ENCODE results near the gene SMARCD2. TPM values are rescaled to one million over a fixed set of nuclear protein-coding genes. Genes with fewer than 3 reads are reported as not detected.
A peak's percentile ranks its signal among the peaks of the same experiment; 100 is the strongest.
"Not testable (repeated sequence)": the region's sequence is repeated elsewhere in the genome, so short reads cannot be mapped to it uniquely, and the experiment has no call there.

Gene SMARCD2
- polyA plus RNA-seq, 1 experiment = 80.0 TPM

GRCh38 chr17:63843910-63844677 lies 1.6 kb upstream of the SMARCD2 start:
- POLR2A ChIA-PET = interaction anchor here (0.6 kb wide), 1 partner anchor 16 kb away, joined by 6 read pairs; no protein-coding TSS in a partner anchor

GRCh38 chr17:63843387-63843888 lies 953 bp upstream of the SMARCD2 start:
- POLR2A ChIA-PET = interaction anchor here (0.6 kb wide), 1 partner anchor 15 kb away, joined by 6 read pairs; no protein-coding TSS in a partner anchor
- DNase-seq (ENCODE audit: low read depth); H3K27me3 ChIP-seq (ENCODE audit: control insufficient read depth, insufficient read depth, low read length); H3K36me3 ChIP-seq (ENCODE audit: control insufficient read depth, insufficient read depth, low read length): not testable (repeated sequence)
- peak overlapping the region; percentile 35 for H3K4me3 ChIP-seq (ENCODE audit: low read depth, low read length)
- CTCF ChIA-PET = interaction anchor here (0.7 to 1.8 kb wide), 7 partner anchors 22 to 375 kb away, joined by 3 to 6 read pairs (median 4); no protein-coding TSS in a partner anchor

More at GRCh38 chr17:63843910-63844677, 1.6 kb upstream of the SMARCD2 start:
- no peaks in the 10 kb centered on the region for H3K36me3 ChIP-seq (ENCODE audit: control insufficient read depth, insufficient read depth, low read length)
- no peaks in the 10 kb centered on the region for H3K27me3 ChIP-seq (ENCODE audit: control insufficient read depth, insufficient read depth, low read length)
- no peak for DNase-seq (ENCODE audit: low read depth)
- no peak for TF ChIP-seq CTCF (IDR thresholded peaks at IDR 0.05; ENCODE audit: insufficient read depth, low read depth, low read length)
- H3K4me3 ChIP-seq (ENCODE audit: low read depth, low read length) = no peak overlapping the region
- CTCF ChIA-PET = interaction anchor here (0.5 to 1.6 kb wide), 5 partner anchors 18 to 376 kb away, joined by 3 to 6 read pairs (median 4); no protein-coding TSS in a partner anchor

GRCh38 chr17:63842173-63842539 lies 329 bp downstream of the SMARCD2 start:
- TF ChIP-seq CTCF (IDR thresholded peaks at IDR 0.05; ENCODE audit: insufficient read depth, low read depth, low read length) = no peak
- no peaks in the 10 kb centered on the region for H3K36me3 ChIP-seq (ENCODE audit: control insufficient read depth, insufficient read depth, low read length)
- ChIA-PET POLR2A (no interaction called here), CTCF (interaction anchor here (1.6 to 1.8 kb wide), 2 partner anchors 26 to 28 kb away, joined by 3 to 5 read pairs; no protein-coding TSS in a partner anchor)
- peak overlapping the region; percentile 82 for H3K4me3 ChIP-seq (ENCODE audit: low read depth, low read length)
- no peaks in the 10 kb centered on the region for H3K27me3 ChIP-seq (ENCODE audit: control insufficient read depth, insufficient read depth, low read length)
- DNase-seq (ENCODE audit: low read depth) = no peak

- TF ChIP-seq CTCF (IDR thresholded peaks at IDR 0.05; ENCODE audit: insufficient read depth, low read depth, low read length) = no peak
- no peaks in the 10 kb centered on the region for H3K36me3 ChIP-seq (ENCODE audit: control insufficient read depth, insufficient read depth, low read length)
- ChIA-PET CTCF (interaction anchor here (1.0 to 1.8 kb wide), 3 partner anchors 26 to 28 kb away, joined by 3 to 5 read pairs (median 3); no protein-coding TSS in a partner anchor), POLR2A (no interaction called here)
- no peak for DNase-seq (ENCODE audit: low read depth)
- H3K4me3 ChIP-seq (ENCODE audit: low read depth, low read length) = peak overlapping the region; percentile 82
- H3K27me3 ChIP-seq (ENCODE audit: control insufficient read depth, insufficient read depth, low read length) = no peaks in the 10 kb centered on the region
Measured at GRCh38 chr17:63841350-63842172, 924 bp downstream of the SMARCD2 start.

GRCh38 chr17:63840591-63841349 lies 1.7 kb downstream of the SMARCD2 start:
- H3K36me3 ChIP-seq (ENCODE audit: control insufficient read depth, insufficient read depth, low read length) = peaks cover 2% of the 10 kb centered on the region
- CTCF ChIA-PET = interaction anchor here (1.0 to 1.6 kb wide), 3 partner anchors 25 to 28 kb away, joined by 3 to 4 read pairs (median 3); no protein-coding TSS in a partner anchor
- DNase-seq (ENCODE audit: low read depth) = no peak
- POLR2A ChIA-PET = no interaction called here
- no peak for TF ChIP-seq CTCF (IDR thresholded peaks at IDR 0.05; ENCODE audit: insufficient read depth, low read depth, low read length)
- H3K4me3 ChIP-seq (ENCODE audit: low read depth, low read length) = peak overlapping the region; percentile 82
- no peaks in the 10 kb centered on the region for H3K27me3 ChIP-seq (ENCODE audit: control insufficient read depth, insufficient read depth, low read length)

Measured in BJ (cell line).